Motor neuron (in vitro differentiated cells): ENCODE results near the gene TSKS. TPM values are rescaled to one million over a fixed set of nuclear protein-coding genes. Genes with fewer than 3 reads are reported as not detected.
A peak's percentile ranks its signal among the peaks of the same experiment; 100 is the strongest.

Source experiments
- ATAC-seq, 8 experiments: fragments of 200-7000 bp; cut with Tn5 transposase; replicated peaks in 6 of 8; 2 replicates each; pipeline ENCODE4 v1.8.0; 2021; ENCODE audit warnings: mild to moderate bottlenecking in 8 of 8, moderate library complexity in 8 of 8
- H3K27ac ChIP-seq, 2 donors: fragments of 250-450 bp; sonication (Bioruptor Pico); 2 replicates each; pipeline ENCODE4 v1.9.0; 2021; ENCODE audit warnings: antibody characterized with exemption in 2 of 2, mild to moderate bottlenecking in 2 of 2, moderate library complexity in 1 of 2
- H3K4me1 ChIP-seq, 2 donors: fragments of 250-450 bp; sonication (Bioruptor Pico); replicated peaks in 1 of 2; 2 replicates each; pipeline ENCODE4 v1.6.1; 2021; ENCODE audit warnings: antibody characterized with exemption in 2 of 2, mild to moderate bottlenecking in 2 of 2, moderate library complexity in 1 of 2
- H3K4me3 ChIP-seq, 5 donors: fragments of 250-450 bp; sonication (Bioruptor Pico); 2 replicates each; pipeline ENCODE4 v1.9.0; 2021; ENCODE audit warnings: antibody characterized with exemption in 5 of 5, mild to moderate bottlenecking in 5 of 5, moderate library complexity in 4 of 5
- WGBS, 10 experiments: fragments of 450-650 bp; shearing (Covaris generic); methylation state at CpG; one replicate each; pipeline ENCODE4 v1.0.0; 2022; 5-methylcytosine and 5-hydroxymethylcytosine counted together
- in situ Hi-C, 9 experiments: fragments of 400-800 bp; cut with MboI; loops; one replicate each; pipeline ENCODE4 v1.15.0; 2021; ENCODE audit warnings: low sequenced_read_pairs in 9 of 9, low pct_unique_long_range_greater_than_20kb in 2 of 9; ENCODE audit not compliant: unreplicated experiment in 9 of 9
- total RNA-seq, 8 experiments: library from RNA; unstranded; fragments of 300-600 nt; gene quantifications; 2 replicates each; pipeline versions ENCODE4 v1.2.3 to v1.2.4, GENCODE V29; 2022

TSKS gene
- total RNA-seq, 8 experiments from 2014 or later = 0.19 to 1.6 (median 0.70) TPM; not detected in 5

DNA sequence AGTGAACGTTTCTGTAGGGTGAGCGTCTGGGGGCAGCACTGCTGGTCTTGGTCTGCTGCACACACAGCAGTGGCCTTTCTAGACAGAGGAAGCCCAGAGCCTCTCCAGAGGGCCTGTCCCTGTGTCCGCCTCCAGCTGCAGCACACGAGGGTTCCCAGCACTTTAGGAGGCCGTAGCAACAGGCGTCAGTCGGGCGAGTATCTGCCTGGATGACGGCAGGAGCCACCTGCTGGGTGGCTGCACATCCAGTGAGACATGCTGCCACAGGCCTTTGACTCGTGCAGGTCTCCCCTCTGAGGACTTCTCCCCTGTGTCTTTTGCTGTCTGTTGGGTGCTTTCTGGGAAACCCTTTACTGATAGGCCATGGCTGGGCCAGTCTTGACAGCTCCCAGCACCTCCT is 25.8 kb upstream of the TSKS start:
- H3K4me1 ChIP-seq = no peaks in the 10 kb centered on the region
- in situ Hi-C loops = no loop called here
- no peak for ATAC-seq
- 65 to 83% (median 78%) methylated on average over 1 to 7 of the region's 10 CpGs; no CpG with 5 or more reads in 6 of the 10 experiments for WGBS, 10 experiments
- H3K27ac ChIP-seq = no peak overlapping the region
- H3K4me3 ChIP-seq = no peak overlapping the region

DNA sequence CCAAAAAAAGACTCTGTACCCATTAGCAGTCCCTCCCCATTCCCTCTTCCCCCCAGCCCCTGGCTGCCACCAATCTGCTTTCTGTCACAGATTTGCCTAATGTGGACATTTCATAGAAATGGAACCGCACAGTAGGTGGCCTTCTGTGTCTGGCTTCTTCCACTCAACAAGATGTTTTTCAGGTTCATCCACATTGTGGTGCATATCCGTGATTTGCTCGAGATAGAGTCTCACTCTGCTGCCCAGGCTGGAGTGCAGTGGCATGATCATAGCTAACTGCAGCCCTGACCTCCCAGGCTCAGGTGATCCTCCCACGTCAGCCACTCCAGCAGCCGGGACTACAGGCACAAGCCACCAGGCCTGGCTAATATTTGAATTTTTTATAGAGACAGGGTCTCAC is 24.6 kb upstream of the TSKS start:
- ATAC-seq = no peak
- no peak overlapping the region for H3K27ac ChIP-seq
- no peaks in the 10 kb centered on the region for H3K4me1 ChIP-seq
- H3K4me3 ChIP-seq = no peak overlapping the region
- 92 to 100% (median 100%) methylated on average over 2 to 4 of the region's 5 CpGs; no CpG with 5 or more reads in 7 of the 10 experiments for WGBS, 10 experiments
- in situ Hi-C loops = no loop called here

DNA sequence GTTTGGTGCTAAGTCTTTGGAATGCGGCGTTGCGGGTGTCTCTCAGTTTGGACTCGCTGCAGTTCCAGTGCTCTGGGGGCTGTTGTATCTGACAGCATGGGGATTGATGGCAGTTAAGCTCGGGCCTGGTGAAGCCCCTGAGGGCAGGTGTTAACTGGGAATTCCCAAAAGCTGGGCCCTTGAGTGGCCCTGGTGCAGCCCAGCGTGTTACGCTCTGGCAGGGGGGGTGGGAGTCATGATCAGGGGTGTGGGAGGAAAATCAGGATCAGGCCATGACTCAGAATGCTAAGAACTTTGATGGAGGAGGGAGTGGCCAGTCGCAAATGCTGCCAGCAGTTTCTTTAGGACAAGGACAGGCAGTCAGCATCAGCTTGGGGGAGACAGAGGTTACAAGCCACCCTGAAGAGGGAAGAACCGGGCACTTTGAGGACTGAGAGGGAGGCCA is 23.3 kb upstream of the TSKS start:
- Histone ChIP-seq H3K4me1 (no peaks in the 10 kb centered on the region), H3K4me3 (no peak overlapping the region), H3K27ac (no peak overlapping the region)
- in situ Hi-C loops = no loop called here
- peak in 4 of 8 experiments; percentile 9 to 95 (median 94) for ATAC-seq
- WGBS, 10 experiments = 0 to 100% (median 68%) methylated on average over 1 to 6 of the region's 9 CpGs; no CpG with 5 or more reads in 2 of the 10 experiments

GRCh38 chr19:49782515-49782914 is 19.4 kb upstream of the TSKS start:
- no peak overlapping the region for H3K27ac ChIP-seq
- in situ Hi-C loops = no loop called here
- 88 to 100% (median 98%) methylated on average over 2 to 5 of the region's 18 CpGs; no CpG with 5 or more reads in 6 of the 10 experiments for WGBS, 10 experiments
- no peaks in the 10 kb centered on the region for H3K4me1 ChIP-seq
- H3K4me3 ChIP-seq = no peak overlapping the region
- no peak for ATAC-seq

DNA sequence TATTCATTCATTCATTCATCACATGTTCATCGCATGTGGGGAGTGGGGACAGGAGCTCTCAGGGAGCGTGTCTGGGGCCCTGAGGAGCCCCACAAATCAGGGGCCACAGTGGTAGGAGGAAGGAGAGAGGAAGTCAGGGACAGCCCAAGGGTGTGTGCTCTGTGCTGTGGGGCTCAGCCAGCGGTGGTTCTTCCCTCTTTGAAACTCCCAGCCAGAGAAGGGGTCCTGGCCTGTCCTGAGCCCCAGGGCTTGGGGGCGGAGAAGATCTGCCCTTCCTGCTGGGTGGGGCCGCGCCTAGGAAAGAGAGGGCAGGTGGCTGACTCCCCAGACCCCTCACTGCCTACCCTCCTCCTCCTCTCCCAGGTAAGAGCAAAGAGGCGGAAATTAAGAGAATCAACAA is 18.3 kb upstream of the TSKS start:
- Histone ChIP-seq H3K4me1 (no peaks in the 10 kb centered on the region), H3K27ac (no peak overlapping the region), H3K4me3 (no peak overlapping the region)
- in situ Hi-C loops = no loop called here
- 58 to 100% (median 90%) methylated on average over 1 to 3 of the region's 7 CpGs; no CpG with 5 or more reads in 6 of the 10 experiments for WGBS, 10 experiments
- ATAC-seq = no peak

GRCh38 chr19:49780861-49781260 is 17.8 kb upstream of the TSKS start:
- Histone ChIP-seq H3K27ac (no peak overlapping the region), H3K4me1 (no peaks in the 10 kb centered on the region)
- WGBS, 10 experiments = 66 to 100% (median 83%) methylated on average over 1 to 6 of the region's 8 CpGs; no CpG with 5 or more reads in 4 of the 10 experiments

GRCh38 chr19:49779731-49780555 is 16.8 kb upstream of the TSKS start:
- WGBS, 10 experiments = 0 to 100% (median 73%) methylated on average over 1 to 9 of the region's 11 CpGs; no CpG with 5 or more reads in 1 of the 10 experiments

More at GRCh38 chr19:49780861-49781260, 17.8 kb upstream of the TSKS start:
- no peak for ATAC-seq
- H3K4me3 ChIP-seq = no peak overlapping the region
- in situ Hi-C loops = no loop called here

DNA sequence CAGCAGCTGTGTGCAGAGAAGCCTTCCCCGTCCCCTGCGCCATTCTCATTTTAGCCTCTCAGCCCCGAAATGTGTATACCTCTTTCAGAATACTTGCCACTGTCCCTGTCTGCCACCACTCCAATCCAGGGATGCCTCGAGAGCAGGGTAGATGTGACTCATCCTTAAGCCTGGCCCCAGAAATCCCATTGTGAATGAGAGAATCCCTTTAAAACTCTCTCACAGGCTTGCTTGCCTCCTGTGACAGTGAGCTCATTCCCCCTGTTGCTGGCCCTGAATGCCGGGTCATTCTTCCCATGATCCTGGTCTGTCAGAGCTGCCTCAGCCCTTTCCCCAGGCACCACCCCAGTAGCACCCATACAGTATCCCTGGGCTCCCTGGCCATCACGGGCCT is 13.3 kb upstream of the TSKS start:
- no peaks in the 10 kb centered on the region for H3K4me1 ChIP-seq
- WGBS, 10 experiments = 80 to 100% (median 100%) methylated on average over 1 to 4 of the region's 6 CpGs; no CpG with 5 or more reads in 3 of the 10 experiments
- ATAC-seq = no peak
- H3K27ac ChIP-seq = no peak overlapping the region
- in situ Hi-C loops = no loop called here
- no peak overlapping the region for H3K4me3 ChIP-seq

More at GRCh38 chr19:49779731-49780555, 16.8 kb upstream of the TSKS start:
- Histone ChIP-seq H3K4me3 (no peak overlapping the region), H3K27ac (no peak overlapping the region), H3K4me1 (no peaks in the 10 kb centered on the region)
- ATAC-seq = peak in 3 of 8 experiments; percentile 33 to 93 (median 92)
- in situ Hi-C loops = no loop called here

- WGBS, 10 experiments = 90 to 100% (median 98%) methylated on average over 1 to 9 of the region's 20 CpGs; no CpG with 5 or more reads in 6 of the 10 experiments
- in situ Hi-C loops = no loop called here
- no peak for ATAC-seq
- Histone ChIP-seq H3K4me3 (no peak overlapping the region), H3K4me1 (no peaks in the 10 kb centered on the region), H3K27ac (no peak overlapping the region)
Measured at GRCh38 chr19:49775742-49776370, 12.8 kb upstream of the TSKS start.

GRCh38 chr19:49774969-49775368 is 11.9 kb upstream of the TSKS start:
- no peak for ATAC-seq
- in situ Hi-C loops = no loop called here
- no peak overlapping the region for H3K27ac ChIP-seq
- H3K4me3 ChIP-seq = no peak overlapping the region
- 89 to 100% (median 97%) methylated on average over 1 to 5 of the region's 8 CpGs; no CpG with 5 or more reads in 3 of the 10 experiments for WGBS, 10 experiments
- H3K4me1 ChIP-seq = no peaks in the 10 kb centered on the region

GRCh38 chr19:49773663-49774350 is 10.7 kb upstream of the TSKS start:
- ATAC-seq = peak in 3 of 8 experiments; percentile 69 to 80 (median 79)
- in situ Hi-C loops = no loop called here
- Histone ChIP-seq H3K4me3 (no peak overlapping the region), H3K4me1 (no peaks in the 10 kb centered on the region), H3K27ac (no peak overlapping the region)
- 10 to 100% (median 78%) methylated on average over 1 to 5 of the region's 8 CpGs; no CpG with 5 or more reads in 1 of the 10 experiments for WGBS, 10 experiments

DNA sequence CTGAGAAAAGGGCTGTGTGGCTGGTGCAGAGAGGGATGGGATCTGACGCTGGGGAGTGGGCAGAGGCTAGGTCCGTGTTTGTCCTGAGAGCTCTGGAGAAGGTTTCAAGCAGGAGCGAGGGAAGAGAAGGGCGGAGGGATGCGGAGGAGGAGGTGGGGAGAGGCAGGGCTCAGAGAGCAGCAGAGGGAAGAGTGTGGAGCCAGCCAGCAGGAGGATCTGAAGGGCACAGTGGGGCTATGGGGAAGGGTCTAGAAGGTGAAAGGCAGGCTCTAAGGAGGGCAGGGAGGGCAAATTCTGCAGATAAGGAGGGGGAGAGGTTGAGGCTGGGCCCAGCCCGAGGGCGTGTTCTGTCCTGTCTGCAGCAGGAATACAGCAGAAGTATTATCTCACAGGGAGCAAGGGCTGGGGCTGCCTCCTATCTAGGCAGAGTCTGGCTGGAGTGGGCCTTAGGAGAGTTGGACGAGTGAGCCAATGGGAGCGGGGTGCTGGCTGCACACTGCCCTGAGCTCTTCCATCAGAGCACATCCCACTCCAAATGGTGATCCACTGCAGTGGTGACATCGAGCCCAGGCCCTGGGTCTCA is 9.8 kb upstream of the TSKS start:
- WGBS, 10 experiments = 67 to 100% (median 91%) methylated on average over 1 to 3 of the region's 10 CpGs; no CpG with 5 or more reads in 4 of the 10 experiments
- Histone ChIP-seq H3K27ac (no peak overlapping the region), H3K4me1 (peaks cover 2 to 5% of the 10 kb centered on the region in 2 donors), H3K4me3 (no peak overlapping the region)
- peak in 3 of 8 experiments; percentile 14 to 16 (median 15) for ATAC-seq
- in situ Hi-C loops = no loop called here
